Glomerular endothelial cell (primary cell): ENCODE measurements around the gene HLA-DRB1. TPM values are rescaled to one million over a fixed set of nuclear protein-coding genes. Genes with fewer than 3 reads are reported as not detected.
"Not testable (repeated sequence)": the region's sequence is repeated elsewhere in the genome, so short reads cannot be mapped to it uniquely, and the experiment has no call there.

ENCODE experiments used
- DNase-seq: peaks from one replicate; pipeline ENCODE4 v3.0.0-alpha.2; 2011; ENCODE audit warnings: low read depth, low spot score; ENCODE audit errors: extremely low read depth
- total RNA-seq: library from RNA; depleted of rRNA; stranded (reverse); fragments of >200 nt; gene quantifications from 2 replicates; pipeline ENCODE4 v1.2.3, GENCODE V29; 2015

HLA-DRB1 gene
- total RNA-seq: 12.7 and 20.4 TPM in 2 replicates

- no peak for DNase-seq
Measured at GRCh38 chr6:32589596-32590449, at the start of gene HLA-DRB1. Gene HLA-DRB1 (minus strand): TSS chr6:32589848. CDS start chr6:32589742, 106 bp downstream.

- no peak for DNase-seq
Measured at GRCh38 chr6:32638532-32639219, 49.0 kb upstream of the HLA-DRB1 start.

GRCh38 chr6:32637883-32638282 is 48.2 kb upstream of the HLA-DRB1 start:
- no peak for DNase-seq

- no peak for DNase-seq
Measured at GRCh38 chr6:32637219-32637880, 47.7 kb upstream of the HLA-DRB1 start, which contains the start of gene HLA-DQA1. Gene HLA-DQA1 (plus strand): TSS chr6:32637406. CDS start chr6:32637459, 53 bp downstream.

GRCh38 chr6:32635526-32636123 is 46.0 kb upstream of the HLA-DRB1 start:
- DNase-seq: no peak

- DNase-seq: not testable (repeated sequence)
Measured at GRCh38 chr6:32629793-32630192, 40.1 kb upstream of the HLA-DRB1 start.

GRCh38 chr6:32627831-32628230 is 38.2 kb upstream of the HLA-DRB1 start:
- no peak for DNase-seq

GRCh38 chr6:32627249-32627648 is 37.6 kb upstream of the HLA-DRB1 start:
- no peak for DNase-seq

- no peak for DNase-seq
Measured at GRCh38 chr6:32625137-32625536, 35.5 kb upstream of the HLA-DRB1 start.

- no peak for DNase-seq
Measured at GRCh38 chr6:32624565-32624964, 34.9 kb upstream of the HLA-DRB1 start.

- no peak for DNase-seq
Measured at GRCh38 chr6:32623693-32624092, 34.0 kb upstream of the HLA-DRB1 start.

GRCh38 chr6:32622545-32623401 is 33.1 kb upstream of the HLA-DRB1 start:
- DNase-seq: no peak

- no peak for DNase-seq
Measured at GRCh38 chr6:32621372-32621771, 31.7 kb upstream of the HLA-DRB1 start.

GRCh38 chr6:32617751-32618150 is 28.1 kb upstream of the HLA-DRB1 start:
- no peak for DNase-seq

GRCh38 chr6:32615885-32616532 is 26.4 kb upstream of the HLA-DRB1 start:
- DNase-seq: no peak

- no peak for DNase-seq
Measured at GRCh38 chr6:32614366-32615081, 24.9 kb upstream of the HLA-DRB1 start.

GRCh38 chr6:32613475-32613874 is 23.8 kb upstream of the HLA-DRB1 start:
- DNase-seq: no peak

GRCh38 chr6:32610682-32611296 is 21.1 kb upstream of the HLA-DRB1 start:
- DNase-seq: no peak
